Mesendoderm (in vitro differentiated cells): ENCODE measurements around the gene SEMA3G.

ENCODE experiments used
- DNase-seq: peaks from one replicate; pipeline ENCODE4 v3.0.0; 2013
- H2AK5ac ChIP-seq: 2 replicates; pipeline ENCODE4 v1.6.1; 2013; ENCODE audit warnings: low read length, inconsistent platforms
- H2BK120ac ChIP-seq: 2 replicates; pipeline ENCODE4 v1.6.1; 2013; ENCODE audit warnings: low read depth, mild to moderate bottlenecking, low read length, moderate library complexity, mixed read lengths
- H2BK15ac ChIP-seq: replicated peaks from 2 replicates; pipeline ENCODE4 v1.6.1; 2013; ENCODE audit warnings: low read depth, mild to moderate bottlenecking, moderate library complexity
- H2BK5ac ChIP-seq: 2 replicates; pipeline ENCODE4 v1.6.1; 2013; ENCODE audit warnings: low read length, inconsistent platforms
- H3K18ac ChIP-seq: 2 replicates; pipeline ENCODE4 v1.6.1; 2013; ENCODE audit warnings: mild to moderate bottlenecking, low read length, mixed read lengths
- H3K23ac ChIP-seq: one replicate; pipeline ENCODE4 v1.6.1; 2013; ENCODE audit warnings: low read length
- H3K27ac ChIP-seq: 2 replicates; pipeline ENCODE4 v1.5.1; 2013; ENCODE audit warnings: low read depth, mild to moderate bottlenecking, inconsistent platforms, low read length, moderate library complexity
- H3K27me3 ChIP-seq: 2 replicates; pipeline ENCODE4 v1.6.1; 2013; ENCODE audit warnings: low read length, control low read depth, mild to moderate bottlenecking, inconsistent platforms; ENCODE audit not compliant: insufficient read depth, poor library complexity
- H3K36me3 ChIP-seq: 2 replicates; pipeline ENCODE4 v1.6.1; 2013; ENCODE audit warnings: low read length, inconsistent platforms; ENCODE audit not compliant: control insufficient read depth, insufficient read depth
- H3K4ac ChIP-seq: one replicate; pipeline ENCODE4 v1.6.1; 2013; ENCODE audit warnings: low read depth, mild to moderate bottlenecking, low read length, moderate library complexity
- H3K4me1 ChIP-seq: 2 replicates; pipeline ENCODE4 v1.6.1; 2013; ENCODE audit warnings: low read depth, low read length, inconsistent platforms; ENCODE audit not compliant: control insufficient read depth
- H3K4me2 ChIP-seq: 2 replicates; pipeline ENCODE4 v1.6.1; 2013; ENCODE audit warnings: low read length
- H3K4me3 ChIP-seq: 2 replicates; pipeline ENCODE4 v1.5.1; 2013; ENCODE audit warnings: mild to moderate bottlenecking, low read length
- H3K56ac ChIP-seq: one replicate; pipeline ENCODE4 v1.6.1; 2013; ENCODE audit warnings: low read length
- H3K79me1 ChIP-seq: 2 replicates; pipeline ENCODE4 v1.6.1; 2013; ENCODE audit warnings: low read length, inconsistent platforms
- H3K79me2 ChIP-seq: 2 replicates; pipeline ENCODE4 v1.6.1; 2013; ENCODE audit warnings: mild to moderate bottlenecking, low read length; ENCODE audit not compliant: control insufficient read depth, insufficient read depth
- H3K9ac ChIP-seq: 2 replicates; pipeline ENCODE4 v1.6.1; 2013; ENCODE audit warnings: low read length, inconsistent platforms
- H4K5ac ChIP-seq: one replicate; pipeline ENCODE4 v1.6.1; 2013; ENCODE audit warnings: low read length
- H4K8ac ChIP-seq: one replicate; pipeline ENCODE4 v1.6.1; 2013; ENCODE audit warnings: low read depth, mild to moderate bottlenecking, control low read depth, low read length, moderate library complexity
- WGBS: extraction: QIAGEN DNeasy Blood & Tissue Kit; methylation state at CpG from one replicate; pipeline ENCODE4 v1.1.7; 2013; ENCODE audit warnings: low lambda C conversion rate, missing lambda C conversion rate; ENCODE audit not compliant: insufficient coverage; ENCODE audit errors: extremely low coverage; 5-methylcytosine and 5-hydroxymethylcytosine counted together

SEMA3G gene

GRCh38 chr3:52490035-52490938, 45.4 kb upstream of the SEMA3G start:
- Histone ChIP-seq H2BK120ac (no peak overlapping the region), H3K18ac (no peak overlapping the region), H3K79me2 (no peaks in the 10 kb centered on the region), H2BK15ac (no peak overlapping the region), H3K27ac (no peak overlapping the region), H3K56ac (no peak overlapping the region), H3K4me1 (no peaks in the 10 kb centered on the region), H3K79me1 (no peaks in the 10 kb centered on the region), H2AK5ac (no peak overlapping the region), H2BK5ac (no peak overlapping the region), H4K8ac (no peak overlapping the region), H4K5ac (no peak overlapping the region), H3K4me3 (no peak overlapping the region), H3K23ac (no peak overlapping the region), H3K9ac (no peak overlapping the region), H3K4ac (no peak overlapping the region), H3K4me2 (no peak overlapping the region), H3K27me3 (no peaks in the 10 kb centered on the region), H3K36me3 (peaks cover 13% of the 10 kb centered on the region)
- no peak for DNase-seq
- WGBS: no CpG with 5 or more reads among the region's 22 CpGs

DNA sequence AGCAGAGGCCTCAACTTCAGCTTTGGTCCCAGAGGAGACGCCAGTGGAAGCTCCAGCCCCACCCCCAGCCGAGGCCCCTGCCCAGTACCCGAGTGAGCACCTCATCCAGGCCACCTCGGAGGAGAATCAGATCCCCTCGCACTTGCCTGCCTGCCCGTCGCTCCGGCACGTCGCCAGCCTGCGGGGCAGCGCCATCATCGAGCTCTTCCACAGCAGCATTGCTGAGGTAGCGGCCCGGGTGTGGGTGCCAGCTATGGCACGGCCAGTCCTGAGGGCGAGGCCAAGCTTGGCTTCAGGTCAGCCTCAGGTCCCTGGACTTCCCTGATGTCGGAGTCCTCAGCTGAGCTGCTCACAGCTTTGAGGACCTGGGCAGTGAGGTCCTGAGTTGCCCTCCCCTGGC, 44.5 kb upstream of the SEMA3G start:
- Histone ChIP-seq H4K5ac (no peak overlapping the region), H3K4ac (no peak overlapping the region), H3K27me3 (no peaks in the 10 kb centered on the region), H3K79me1 (no peaks in the 10 kb centered on the region), H4K8ac (no peak overlapping the region), H3K79me2 (no peaks in the 10 kb centered on the region), H2BK15ac (no peak overlapping the region), H3K18ac (no peak overlapping the region), H3K23ac (no peak overlapping the region), H3K9ac (no peak overlapping the region), H2AK5ac (no peak overlapping the region), H3K27ac (no peak overlapping the region), H3K56ac (no peak overlapping the region), H3K4me3 (no peak overlapping the region), H2BK5ac (no peak overlapping the region), H3K4me2 (no peak overlapping the region), H2BK120ac (no peak overlapping the region), H3K4me1 (no peaks in the 10 kb centered on the region), H3K36me3 (peaks cover 13% of the 10 kb centered on the region)
- DNase-seq: no peak
- WGBS: no CpG with 5 or more reads among the region's 18 CpGs

GRCh38 chr3:52488746-52489145, 43.8 kb upstream of the SEMA3G start:
- Histone ChIP-seq H4K8ac (no peak overlapping the region), H3K4ac (no peak overlapping the region), H3K27me3 (no peaks in the 10 kb centered on the region), H3K9ac (no peak overlapping the region), H3K23ac (no peak overlapping the region), H3K79me2 (no peaks in the 10 kb centered on the region), H3K18ac (no peak overlapping the region), H4K5ac (no peak overlapping the region), H3K4me3 (no peak overlapping the region), H3K4me1 (no peaks in the 10 kb centered on the region), H3K27ac (no peak overlapping the region), H3K79me1 (no peaks in the 10 kb centered on the region), H2AK5ac (no peak overlapping the region), H3K36me3 (peaks cover 13% of the 10 kb centered on the region), H3K56ac (no peak overlapping the region), H2BK120ac (no peak overlapping the region), H3K4me2 (no peak overlapping the region), H2BK15ac (no peak overlapping the region), H2BK5ac (no peak overlapping the region)
- WGBS: no CpG with 5 or more reads among the region's 3 CpGs
- no peak for DNase-seq

GRCh38 chr3:52487788-52488691, 43.1 kb upstream of the SEMA3G start:
- Histone ChIP-seq H2BK15ac (no peak overlapping the region), H3K79me2 (no peaks in the 10 kb centered on the region), H3K79me1 (no peaks in the 10 kb centered on the region), H4K5ac (no peak overlapping the region), H3K4me3 (no peak overlapping the region), H3K27me3 (no peaks in the 10 kb centered on the region), H3K4me1 (no peaks in the 10 kb centered on the region), H2BK120ac (no peak overlapping the region), H3K36me3 (peaks cover 13% of the 10 kb centered on the region), H3K4ac (no peak overlapping the region), H3K18ac (no peak overlapping the region), H3K56ac (no peak overlapping the region), H3K23ac (no peak overlapping the region), H3K9ac (no peak overlapping the region), H3K27ac (no peak overlapping the region), H2AK5ac (no peak overlapping the region), H3K4me2 (no peak overlapping the region), H4K8ac (no peak overlapping the region), H2BK5ac (no peak overlapping the region)
- DNase-seq: no peak
- WGBS: no CpG with 5 or more reads among the region's 59 CpGs

DNA sequence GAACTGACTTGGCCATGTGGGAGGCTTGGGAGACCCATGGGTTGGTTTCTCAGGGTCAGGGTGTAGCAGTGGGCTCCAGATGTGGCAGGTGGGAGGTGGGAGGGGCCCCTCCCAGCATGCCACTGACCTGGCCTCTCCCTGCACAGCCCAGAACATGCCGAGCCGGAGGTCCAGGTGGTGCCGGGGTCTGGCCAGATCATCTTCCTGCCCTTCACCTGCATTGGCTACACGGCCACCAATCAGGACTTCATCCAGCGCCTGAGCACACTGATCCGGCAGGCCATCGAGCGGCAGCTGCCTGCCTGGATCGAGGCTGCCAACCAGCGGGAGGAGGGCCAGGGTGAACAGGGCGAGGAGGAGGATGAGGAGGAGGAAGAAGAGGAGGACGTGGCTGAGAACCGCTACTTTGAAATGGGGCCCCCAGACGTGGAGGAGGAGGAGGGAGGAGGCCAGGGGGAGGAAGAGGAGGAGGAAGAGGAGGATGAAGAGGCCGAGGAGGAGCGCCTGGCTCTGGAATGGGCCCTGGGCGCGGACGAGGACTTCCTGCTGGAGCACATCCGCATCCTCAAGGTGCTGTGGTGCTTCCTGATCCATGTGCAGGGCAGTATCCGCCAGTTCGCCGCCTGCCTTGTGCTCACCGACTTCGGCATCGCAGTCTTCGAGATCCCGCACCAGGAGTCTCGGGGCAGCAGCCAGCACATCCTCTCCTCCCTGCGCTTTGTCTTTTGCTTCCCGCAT, 42.3 kb upstream of the SEMA3G start:
- Histone ChIP-seq H3K27me3 (no peaks in the 10 kb centered on the region), H3K79me1 (no peaks in the 10 kb centered on the region), H4K5ac (no peak overlapping the region), H3K4me3 (no peak overlapping the region), H2BK120ac (no peak overlapping the region), H4K8ac (no peak overlapping the region), H3K4ac (no peak overlapping the region), H3K79me2 (no peaks in the 10 kb centered on the region), H3K4me1 (no peaks in the 10 kb centered on the region), H3K9ac (no peak overlapping the region), H2BK5ac (no peak overlapping the region), H3K56ac (no peak overlapping the region), H2AK5ac (no peak overlapping the region), H3K4me2 (no peak overlapping the region), H3K36me3 (peaks cover 15% of the 10 kb centered on the region), H2BK15ac (no peak overlapping the region), H3K23ac (no peak overlapping the region), H3K27ac (no peak overlapping the region), H3K18ac (no peak overlapping the region)
- no CpG with 5 or more reads among the region's 31 CpGs for WGBS
- DNase-seq: no peak
